Thymus (tissue), 11 donors: ENCODE results near the gene VPS13D. TPM values are rescaled to one million over a fixed set of nuclear protein-coding genes. Genes with fewer than 3 reads are reported as not detected.

Experiments used
- DNase-seq, 9 donors: peaks; one replicate each; pipeline ENCODE4 v3.0.0-alpha.2; 2013; ENCODE audit warnings: low spot score in 9 of 9, low read depth in 6 of 9, missing footprints in 1 of 9
- H3K27ac ChIP-seq, 2 donors: one replicate each; pipeline ENCODE4 v1.5.1; 2013; ENCODE audit warnings: control low read depth in 1 of 2, low read depth in 1 of 2, low read length in 1 of 2, mild to moderate bottlenecking in 1 of 2, moderate library complexity in 1 of 2
- H3K27me3 ChIP-seq, 2 donors: one replicate each; pipeline ENCODE4 v1.5.1; 2013; ENCODE audit warnings: low read length in 1 of 2; ENCODE audit not compliant: control insufficient read depth in 2 of 2, insufficient read depth in 1 of 2
- H3K36me3 ChIP-seq, 2 donors: one replicate each; pipeline ENCODE4 v1.5.1; 2013; ENCODE audit warnings: low read length in 1 of 2, mild to moderate bottlenecking in 1 of 2, moderate library complexity in 1 of 2; ENCODE audit not compliant: control insufficient read depth in 2 of 2, insufficient read depth in 2 of 2
- H3K4me1 ChIP-seq, 2 donors: one replicate each; pipeline ENCODE4 v1.5.1; 2013; ENCODE audit warnings: low read length in 2 of 2; ENCODE audit not compliant: control insufficient read depth in 2 of 2, insufficient read depth in 2 of 2
- H3K4me3 ChIP-seq, 2 donors: one replicate each; pipeline ENCODE4 v1.5.1; 2013; ENCODE audit warnings: low read length in 2 of 2, control low read depth in 1 of 2, mild to moderate bottlenecking in 1 of 2
- H3K9me3 ChIP-seq, 2 donors: one replicate each; pipeline ENCODE4 v1.5.1; 2013; ENCODE audit warnings: low read length in 1 of 2, mild to moderate bottlenecking in 1 of 2; ENCODE audit not compliant: control insufficient read depth in 2 of 2, insufficient read depth in 1 of 2
- WGBS: extraction: QIAGEN DNeasy Blood & Tissue Kit; methylation state at CpG from one replicate; pipeline ENCODE4 v1.1.7; 2013; 5-methylcytosine and 5-hydroxymethylcytosine counted together
- polyA plus RNA-seq: library from polyadenylated mRNA; stranded (reverse); fragments of 200-250 nt; gene quantifications from one replicate; pipeline ENCODE4 v1.2.3, GENCODE V29; 2013
- total RNA-seq: library from RNA; stranded (reverse); fragments of 120-200 nt; gene quantifications from one replicate; pipeline ENCODE4 v1.2.4, GENCODE V29; 2013
- donor health status: healthy.

Gene VPS13D
- total and polyA plus RNA-seq, 2 donors = 10.2 to 21.7 TPM

GRCh38 chr1:12480748-12481362 lies 251.0 kb downstream of the VPS13D start:
- H3K36me3 ChIP-seq = peaks cover 0 to 7% of the 10 kb centered on the region in 2 donors

DNA sequence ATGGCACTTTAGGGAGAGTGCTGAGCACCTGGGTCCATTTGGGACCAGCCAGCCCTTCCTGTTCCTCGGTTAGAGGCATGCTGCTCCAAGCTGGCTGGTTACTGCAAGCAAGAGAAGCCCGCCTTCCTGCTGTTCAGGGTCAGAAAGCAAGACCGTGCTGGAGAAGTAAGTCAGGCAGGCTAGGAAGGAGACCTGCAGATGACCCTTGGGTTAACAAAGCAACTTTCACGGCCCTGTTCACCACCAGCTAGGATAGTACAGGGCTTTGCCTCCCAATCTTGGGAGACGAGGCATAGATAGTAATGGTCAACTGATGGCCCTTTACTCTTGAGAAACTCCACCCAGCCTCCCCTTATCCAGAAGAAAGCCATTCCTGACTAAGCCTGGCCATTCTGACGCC lies 252.1 kb downstream of the VPS13D start:
- no peak for DNase-seq
- Histone ChIP-seq H3K36me3 (peaks cover 0 to 10% of the 10 kb centered on the region in 2 donors), H3K9me3 (no peaks in the 10 kb centered on the region), H3K4me1 (peaks cover 56 to 58% of the 10 kb centered on the region in 2 donors), H3K27ac (peak overlapping the region; percentile 57 to 96), H3K4me3 (no peak overlapping the region), H3K27me3 (no peaks in the 10 kb centered on the region)
- 97% methylated on average over 6 of the region's 6 CpGs for WGBS

More at GRCh38 chr1:12480748-12481362, 251.0 kb downstream of the VPS13D start:
- H3K27me3 ChIP-seq = no peaks in the 10 kb centered on the region
- H3K9me3 ChIP-seq = no peaks in the 10 kb centered on the region
- H3K4me3 ChIP-seq = no peak overlapping the region
- DNase-seq = peak in 5 of 9 donors; percentile 39 to 86 (median 68)
- H3K4me1 ChIP-seq = peaks cover 61 to 63% of the 10 kb centered on the region in 2 donors
- H3K27ac ChIP-seq = peak overlapping the region; percentile 91 to 96
- WGBS = 43% methylated on average over 5 of the region's 5 CpGs

DNA sequence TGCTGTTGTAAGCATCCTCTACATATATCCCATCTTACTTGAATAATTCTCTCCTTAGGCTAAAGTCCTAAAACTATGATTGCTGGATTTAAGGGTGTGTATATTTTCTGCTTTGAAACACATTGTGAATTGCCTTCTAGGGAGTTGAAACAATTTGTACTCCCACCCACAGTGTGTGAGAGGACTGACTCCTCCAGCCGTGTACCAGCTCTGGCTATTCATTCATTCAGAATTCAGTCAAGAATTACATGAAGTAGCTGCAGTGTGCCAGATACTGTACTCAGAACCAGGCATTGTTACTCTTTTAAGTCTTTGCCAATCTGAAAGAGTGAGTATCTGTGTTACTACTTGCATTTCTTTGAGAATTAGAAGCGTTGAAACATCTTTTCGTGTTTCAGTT lies 253.2 kb downstream of the VPS13D start:
- 94% methylated on average over 3 of the region's 3 CpGs for WGBS
- no peak for DNase-seq
- Histone ChIP-seq H3K9me3 (no peaks in the 10 kb centered on the region), H3K27me3 (no peaks in the 10 kb centered on the region), H3K4me3 (no peak overlapping the region), H3K27ac (no peak overlapping the region), H3K4me1 (peaks cover 46 to 47% of the 10 kb centered on the region in 2 donors), H3K36me3 (peaks cover 0 to 10% of the 10 kb centered on the region in 2 donors)

DNA sequence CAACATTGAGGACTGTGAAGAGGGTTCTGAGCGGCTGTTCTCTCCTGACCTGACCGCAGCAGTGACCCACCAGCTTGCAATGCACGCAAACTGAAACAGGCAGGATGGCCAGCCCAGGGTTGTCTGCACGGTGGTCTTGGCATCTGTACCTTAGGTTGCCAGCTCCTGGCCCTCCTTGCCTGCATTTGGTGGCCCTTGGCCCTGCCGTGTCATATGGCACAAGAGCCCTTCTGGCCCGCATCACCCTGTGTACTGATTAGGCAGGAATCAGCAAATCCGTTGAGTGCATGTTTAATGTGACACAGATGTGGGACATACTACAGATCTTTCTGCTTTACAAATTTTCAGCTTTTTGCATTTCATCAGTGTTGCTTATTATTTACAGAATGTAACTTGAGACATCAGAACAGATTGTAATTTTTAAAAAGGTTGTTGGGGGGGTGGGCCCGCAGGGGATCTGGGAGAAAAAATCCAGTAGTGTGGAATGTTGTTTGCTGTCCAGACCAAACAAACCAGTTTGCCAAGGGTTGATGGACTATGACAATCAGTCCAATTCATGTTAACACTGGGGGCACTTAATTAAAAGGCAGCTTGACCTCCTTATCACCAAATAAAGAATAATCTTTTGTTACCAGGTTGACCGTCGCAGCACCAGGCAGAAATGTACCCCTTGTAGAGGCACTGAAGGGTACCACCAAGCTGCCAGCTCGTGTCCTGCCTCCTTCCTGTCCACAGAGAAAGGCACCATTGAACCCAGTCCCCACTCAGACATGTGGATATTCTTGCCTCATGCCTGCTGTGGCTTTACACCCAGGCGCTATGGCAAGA lies 255.6 kb downstream of the VPS13D start:
- peaks cover 0 to 10% of the 10 kb centered on the region in 2 donors for H3K36me3 ChIP-seq
- H3K4me1 ChIP-seq = peaks cover 21 to 23% of the 10 kb centered on the region in 2 donors
- no peak for DNase-seq
- H3K4me3 ChIP-seq = no peak overlapping the region
- 97% methylated on average over 12 of the region's 12 CpGs for WGBS
- H3K9me3 ChIP-seq = no peaks in the 10 kb centered on the region
- no peak overlapping the region for H3K27ac ChIP-seq
- H3K27me3 ChIP-seq = no peaks in the 10 kb centered on the region

DNA sequence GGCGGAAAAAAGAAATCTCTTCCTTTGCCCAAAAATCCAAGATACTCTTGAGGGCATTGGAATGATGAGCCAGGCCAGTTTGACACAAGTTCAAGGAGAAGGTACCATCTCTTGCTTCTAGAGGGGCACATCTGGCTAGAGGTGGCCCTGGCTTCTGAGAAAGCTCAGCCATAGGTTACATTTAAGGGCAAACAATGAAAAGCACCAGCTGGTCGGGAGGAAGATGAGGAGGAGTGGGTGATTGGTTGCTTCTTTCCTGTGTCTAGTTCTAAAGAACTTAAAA lies 256.2 kb downstream of the VPS13D start:
- no peak for DNase-seq
- Histone ChIP-seq H3K4me3 (no peak overlapping the region), H3K27ac (no peak overlapping the region), H3K27me3 (no peaks in the 10 kb centered on the region), H3K4me1 (peaks cover 15 to 17% of the 10 kb centered on the region in 2 donors), H3K36me3 (peaks cover 0 to 9% of the 10 kb centered on the region in 2 donors), H3K9me3 (no peaks in the 10 kb centered on the region)
- WGBS = 93% methylated on average over 2 of the region's 2 CpGs

DNA sequence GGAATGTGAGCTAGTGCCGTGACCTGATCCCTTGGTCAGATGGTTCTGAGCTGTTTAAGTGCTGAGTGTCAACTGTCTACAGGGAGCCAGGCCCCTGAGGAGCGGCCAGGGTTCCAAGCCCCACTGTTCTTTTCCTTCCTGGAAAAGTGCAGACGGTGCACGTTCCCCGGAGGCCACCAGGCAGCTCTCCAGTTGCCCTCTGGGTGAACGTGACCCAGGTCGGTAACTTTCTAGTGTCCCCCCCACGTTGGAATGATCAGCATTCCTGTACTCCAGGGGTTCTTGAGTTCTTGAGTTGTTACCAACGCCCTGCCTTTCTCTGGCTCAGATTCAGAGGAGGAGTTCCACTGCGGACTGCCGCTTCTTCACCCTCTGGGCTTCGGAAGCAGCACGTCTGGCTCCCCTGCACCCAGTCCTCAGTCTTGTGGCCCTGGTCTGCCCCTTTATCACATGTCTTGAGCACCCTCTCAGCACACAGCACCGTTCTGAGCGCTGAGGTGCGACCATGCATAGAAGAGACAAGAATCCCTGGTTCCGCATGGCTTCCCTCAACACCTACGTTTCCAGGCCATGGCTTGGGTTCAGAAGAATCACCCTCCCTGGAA lies 256.7 kb downstream of the VPS13D start:
- no peaks in the 10 kb centered on the region for H3K9me3 ChIP-seq
- DNase-seq = no peak
- no peak overlapping the region for H3K27ac ChIP-seq
- H3K27me3 ChIP-seq = no peaks in the 10 kb centered on the region
- H3K4me3 ChIP-seq = no peak overlapping the region
- H3K4me1 ChIP-seq = peaks cover 10 to 12% of the 10 kb centered on the region in 2 donors
- H3K36me3 ChIP-seq = peaks cover 0 to 7% of the 10 kb centered on the region in 2 donors
- WGBS = 91% methylated on average over 18 of the region's 18 CpGs

- Histone ChIP-seq H3K36me3 (peaks cover 0 to 4% of the 10 kb centered on the region in 2 donors), H3K27ac (no peak overlapping the region), H3K4me1 (peaks cover 3 to 5% of the 10 kb centered on the region in 2 donors), H3K27me3 (no peaks in the 10 kb centered on the region), H3K9me3 (no peaks in the 10 kb centered on the region), H3K4me3 (no peak overlapping the region)
- WGBS = 99% methylated on average over 7 of the region's 7 CpGs
- no peak for DNase-seq
These were observed 257.7 kb downstream of the VPS13D start for GRCh38 chr1:12487520-12487919.

DNA sequence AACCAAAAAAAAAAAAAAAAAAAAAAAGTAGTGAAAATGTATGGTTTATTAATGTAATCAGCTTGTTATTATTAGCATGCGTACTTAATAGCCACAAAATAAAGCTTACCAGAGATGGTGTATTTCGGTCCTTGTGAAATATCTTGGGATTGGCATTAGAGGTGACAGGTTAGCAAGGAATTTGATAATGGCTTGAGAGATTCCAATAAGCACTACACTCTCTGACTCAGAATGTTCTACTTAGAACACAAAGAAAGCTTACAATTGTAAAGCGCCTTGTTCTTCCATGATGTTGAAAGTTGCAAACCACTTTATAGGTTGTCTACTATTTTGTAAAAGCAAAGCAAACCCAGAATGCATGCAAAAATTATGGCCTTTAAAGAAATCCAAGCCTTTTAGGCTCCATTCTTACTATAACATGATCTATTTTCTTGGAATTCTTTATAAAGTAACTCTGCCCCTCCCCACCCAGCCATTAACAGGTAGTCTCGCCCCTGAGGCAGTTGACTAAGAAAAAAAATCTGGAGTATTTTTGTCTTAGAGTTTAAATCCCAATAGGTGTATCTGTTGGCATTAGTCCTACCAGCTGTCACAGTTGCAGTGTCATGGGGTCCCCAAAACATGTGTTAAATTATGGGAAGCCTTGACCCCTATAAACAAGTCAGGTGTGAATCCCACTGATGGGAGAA lies 259.0 kb downstream of the VPS13D start:
- Histone ChIP-seq H3K36me3 (peaks cover 0 to 4% of the 10 kb centered on the region in 2 donors), H3K27me3 (no peaks in the 10 kb centered on the region), H3K4me3 (no peak overlapping the region), H3K4me1 (peaks cover 3 to 5% of the 10 kb centered on the region in 2 donors), H3K9me3 (no peaks in the 10 kb centered on the region), H3K27ac (no peak overlapping the region)
- no peak for DNase-seq
- WGBS = over 99% methylated on average over 4 of the region's 4 CpGs
